Hematopoietic multipotent progenitor cell treated with erythropoietin and hydrocortisone succinate and interleukin-3 and kit ligand, for 15 days (in vitro differentiated cells): Measurements from ENCODE around the gene TBL2.
"Not testable (repeated sequence)": the region's sequence is repeated elsewhere in the genome, so short reads cannot be mapped to it uniquely, and the experiment has no call there.

ENCODE experiments used
- DNase-seq: peaks from one replicate; pipeline ENCODE4 v3.0.0-alpha.2; 2015; ENCODE audit warnings: low spot score

Gene TBL2

GRCh38 chr7:73578342-73579128, at the start of gene TBL2:
Gene TBL2 (minus strand): TSS chr7:73578579. CDS start chr7:73578549, 30 bp downstream.
- DNase-seq, result peak; percentile 100

- DNase-seq, result no peak
Measured at GRCh38 chr7:73626814-73627213, 48.4 kb upstream of the TBL2 start.

- DNase-seq, result no peak
Measured at GRCh38 chr7:73625276-73625675, 46.9 kb upstream of the TBL2 start.

GRCh38 chr7:73624669-73625001, 46.3 kb upstream of the TBL2 start:
- DNase-seq, result no peak

- peak; percentile 72 for DNase-seq
Measured at GRCh38 chr7:73623798-73624668, 45.7 kb upstream of the TBL2 start, which contains the start of gene MLXIPL. Gene MLXIPL (minus strand): TSS chr7:73624522. CDS start chr7:73624492, 30 bp downstream.

- DNase-seq, result no peak
Measured at GRCh38 chr7:73622909-73623797, 44.8 kb upstream of the TBL2 start.

GRCh38 chr7:73622527-73622908, 44.1 kb upstream of the TBL2 start:
- DNase-seq, result no peak

GRCh38 chr7:73621168-73622063, 43.0 kb upstream of the TBL2 start:
- DNase-seq, result no peak

- not testable (repeated sequence) for DNase-seq
Measured at GRCh38 chr7:73619394-73619793, 41.0 kb upstream of the TBL2 start.

GRCh38 chr7:73618538-73618937, 40.2 kb upstream of the TBL2 start:
- no peak for DNase-seq

GRCh38 chr7:73617520-73617919, 39.1 kb upstream of the TBL2 start:
- DNase-seq, result not testable (repeated sequence)

- no peak for DNase-seq
Measured at GRCh38 chr7:73615886-73616285, 37.5 kb upstream of the TBL2 start.

- not testable (repeated sequence) for DNase-seq
Measured at GRCh38 chr7:73614937-73615336, 36.6 kb upstream of the TBL2 start.

GRCh38 chr7:73613954-73614735, 35.8 kb upstream of the TBL2 start:
- DNase-seq, result no peak

- peak; percentile 6 for DNase-seq
Measured at GRCh38 chr7:73612598-73613269, 34.4 kb upstream of the TBL2 start.

- no peak for DNase-seq
Measured at GRCh38 chr7:73611017-73611555, 32.7 kb upstream of the TBL2 start.

GRCh38 chr7:73610105-73610504, 31.7 kb upstream of the TBL2 start:
- no peak for DNase-seq

- not testable (repeated sequence) for DNase-seq
Measured at GRCh38 chr7:73607692-73607983, 29.3 kb upstream of the TBL2 start.
